Measurements from ENCODE around the gene MT1E. TPM values are rescaled to one million over a fixed set of nuclear protein-coding genes. Genes with fewer than 3 reads are reported as not detected.

MT1E gene
- total and polyA plus RNA-seq, 9 donors, result 16.1 to 867 (median 65.3) TPM

- intact Hi-C loops (cut with DNase I), result no loop called here
- Histone ChIP-seq H3K9me3 (no peaks in the 10 kb centered on the region), H3K27ac (peak overlapping the region; percentile 43 to 49), H3K4me3 (peak overlapping the region; percentile 76), H3K4me1 (ENCODE audit: insufficient read depth) (peaks cover 27% of the 10 kb centered on the region), H3K27me3 (no peaks in the 10 kb centered on the region), H3K36me3 (no peaks in the 10 kb centered on the region)
- WGBS, 3 donors, result 16 to 24% (median 19%) methylated on average over 10 of the region's 10 CpGs
- peak in 1 of 5 donors; percentile 51 for DNase-seq
- TF ChIP-seq CTCF (IDR thresholded peaks at IDR 0.05), result peak in 1 of 3 donors; percentile 7
- TF ChIP-seq EP300 (IDR thresholded peaks at IDR 0.05), result peak; percentile 32
- TF ChIP-seq POLR2A (IDR thresholded peaks at IDR 0.05), result peak; percentile 31
Observed at GRCh38 chr16:56610017-56610608, 15.5 kb upstream of the MT1E start.

DNA sequence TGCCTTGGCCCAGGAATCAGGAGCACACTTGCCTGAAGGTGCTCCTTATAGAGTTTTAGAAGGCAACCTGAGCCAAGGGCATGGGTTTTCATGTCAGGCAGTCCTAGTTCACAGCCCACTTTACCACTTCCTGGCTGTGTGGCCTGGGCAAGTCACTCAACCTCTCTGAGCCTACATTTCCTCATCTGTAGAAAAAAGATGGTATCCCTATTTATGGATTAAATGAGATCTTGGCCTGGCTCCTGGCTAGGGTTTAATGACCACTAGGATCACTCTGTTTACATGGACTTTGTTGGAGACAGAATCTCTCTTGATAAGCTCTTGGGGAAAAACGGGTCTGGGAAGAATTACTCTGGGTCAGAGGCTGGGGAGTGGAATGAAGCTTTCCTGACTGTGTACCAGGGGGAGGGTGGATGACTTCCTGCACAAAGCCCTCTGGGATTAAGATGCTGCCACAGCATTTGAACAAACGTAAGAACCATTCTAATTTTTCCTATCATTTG lies 14.9 kb upstream of the MT1E start:
- Histone ChIP-seq H3K27me3 (no peaks in the 10 kb centered on the region), H3K4me1 (ENCODE audit: insufficient read depth) (peaks cover 27% of the 10 kb centered on the region), H3K9me3 (no peaks in the 10 kb centered on the region), H3K4me3 (peak overlapping the region; percentile 76), H3K36me3 (no peaks in the 10 kb centered on the region), H3K27ac (peak overlapping the region; percentile 43 to 49)
- no peak for DNase-seq
- 24 to 37% (median 30%) methylated on average over 2 of the region's 2 CpGs for WGBS, 3 donors
- TF ChIP-seq CTCF (IDR thresholded peaks at IDR 0.05) (no peak), EP300 (IDR thresholded peaks at IDR 0.05) (no peak), POLR2A (IDR thresholded peaks at IDR 0.05) (no peak)
- intact Hi-C loops (cut with DNase I), result no loop called here

DNA sequence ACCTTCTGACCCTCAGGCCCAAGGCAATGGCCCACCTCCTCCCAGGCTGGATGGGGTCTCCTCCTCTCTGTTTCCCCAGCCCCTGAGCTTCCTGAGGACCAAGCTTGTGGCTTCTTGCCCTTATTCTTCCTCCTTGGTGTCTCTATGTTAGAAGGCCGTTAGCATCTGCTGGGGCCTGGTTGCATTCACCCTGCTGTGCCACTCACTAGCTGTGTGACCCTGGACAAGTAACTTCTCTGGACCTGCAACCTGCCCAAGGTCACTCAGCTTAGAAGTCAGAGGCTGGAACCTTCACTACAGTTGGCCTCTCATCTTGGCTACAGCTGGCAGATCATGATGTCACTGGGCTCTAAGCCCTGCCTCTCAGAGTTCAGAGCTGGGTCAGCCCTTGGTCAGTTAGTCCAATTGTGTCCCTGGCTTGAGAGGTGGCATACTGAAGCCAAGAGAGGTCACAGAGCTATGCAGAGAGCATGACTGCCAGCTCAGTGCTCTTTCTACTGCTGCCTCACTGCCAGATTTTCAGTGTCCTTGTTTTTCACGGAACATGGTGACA lies 14.2 kb upstream of the MT1E start:
- Histone ChIP-seq H3K4me1 (ENCODE audit: insufficient read depth) (peaks cover 24% of the 10 kb centered on the region), H3K27me3 (no peaks in the 10 kb centered on the region), H3K9me3 (no peaks in the 10 kb centered on the region), H3K4me3 (no peak overlapping the region), H3K36me3 (no peaks in the 10 kb centered on the region), H3K27ac (no peak overlapping the region)
- intact Hi-C loops (cut with DNase I), result no loop called here
- 78 to 83% (median 80%) methylated on average over 2 of the region's 2 CpGs for WGBS, 3 donors
- peak in 1 of 5 donors; percentile 52 for DNase-seq
- no peak for TF ChIP-seq CTCF (IDR thresholded peaks at IDR 0.05)
- TF ChIP-seq POLR2A (IDR thresholded peaks at IDR 0.05), result no peak
- TF ChIP-seq EP300 (IDR thresholded peaks at IDR 0.05), result peak; percentile 81

GRCh38 chr16:56613706-56614105 lies 11.9 kb upstream of the MT1E start:
- DNase-seq, result no peak
- Histone ChIP-seq H3K36me3 (no peaks in the 10 kb centered on the region), H3K9me3 (no peaks in the 10 kb centered on the region), H3K27me3 (no peaks in the 10 kb centered on the region), H3K27ac (no peak overlapping the region), H3K4me3 (no peak overlapping the region), H3K4me1 (ENCODE audit: insufficient read depth) (peaks cover 16% of the 10 kb centered on the region)
- intact Hi-C loops (cut with DNase I), result no loop called here
- no peak for TF ChIP-seq CTCF (IDR thresholded peaks at IDR 0.05)
- TF ChIP-seq POLR2A (IDR thresholded peaks at IDR 0.05), result no peak
- TF ChIP-seq EP300 (IDR thresholded peaks at IDR 0.05), result no peak
